ENCODE measurements around the gene ELMO3. TPM values are rescaled to one million over a fixed set of nuclear protein-coding genes. Genes with fewer than 3 reads are reported as not detected.

Gene ELMO3
- total and polyA plus RNA-seq, 2 of the 13 experiments (the other 11 are each of a cell fraction or from before 2014, with no cell fraction given) = 2.6 to 4.0 TPM

- no peak for TF ChIP-seq ZNF142 (CRISPR knock-in tag; IDR thresholded peaks at IDR 0.05)
- TF ChIP-seq ZNF710 (CRISPR knock-in tag; IDR thresholded peaks at IDR 0.05; ENCODE audit: borderline replicate concordance) = no peak
- no peak for TF ChIP-seq ZNF772 (CRISPR knock-in tag; IDR thresholded peaks at IDR 0.05)
- TF ChIP-seq MIER3 (CRISPR knock-in tag; IDR thresholded peaks at IDR 0.05; ENCODE audit: borderline replicate concordance) = no peak
- no peak for TF ChIP-seq ATRX (CRISPR knock-in tag; IDR thresholded peaks at IDR 0.05; ENCODE audit: borderline replicate concordance)
- TF ChIP-seq ZNF770 (CRISPR knock-in tag; IDR thresholded peaks at IDR 0.05) = no peak
- no peak for TF ChIP-seq RBM39 (IDR thresholded peaks at IDR 0.05; ENCODE audit: low read depth, low read length, poor library complexity, severe bottlenecking)
- TF ChIP-seq ZNF317 (CRISPR knock-in tag; IDR thresholded peaks at IDR 0.05) = no peak
- no peak for TF ChIP-seq KDM4B (CRISPR knock-in tag; IDR thresholded peaks at IDR 0.05)
- TF ChIP-seq MZF1 (CRISPR knock-in tag; IDR thresholded peaks at IDR 0.05; ENCODE audit: borderline replicate concordance) = no peak
- 0 out of 2 replicates have a peak, but pooled peaks have one; percentile 30 for TF ChIP-seq HNRNPL (IDR thresholded peaks at IDR 0.05; ENCODE audit: low read depth, low read length)
- no peak for TF ChIP-seq AHDC1 (CRISPR knock-in tag; IDR thresholded peaks at IDR 0.05; ENCODE audit: borderline replicate concordance)
These were observed 50.5 kb downstream of the ELMO3 start (continued) for GRCh38 chr16:67249178-67250044.

Measured in HepG2 (cell line).